Upper lobe of right lung (tissue), 1 donor: Measurements from ENCODE around the gene SYT1. TPM values are rescaled to one million over a fixed set of nuclear protein-coding genes. Genes with fewer than 3 reads are reported as not detected.

ENCODE experiments used
- ATAC-seq: fragments of 200-7000 bp; cut with Tn5 transposase; one replicate; pipeline ENCODE4 v1.9.1; 2020; ENCODE audit warnings: mild to moderate bottlenecking, moderate library complexity
- DNase-seq: peaks from one replicate; pipeline ENCODE4 v3.0.0-alpha.2; 2020
- H3K27ac ChIP-seq: fragments of 200-600 bp; one replicate; pipeline ENCODE4 v1.8.0; 2022
- H3K27me3 ChIP-seq: fragments of 200-600 bp; one replicate; pipeline ENCODE4 v1.8.0; 2022; ENCODE audit warnings: mild to moderate bottlenecking
- H3K36me3 ChIP-seq: fragments of 200-600 bp; one replicate; pipeline ENCODE4 v1.8.0; 2022
- H3K4me1 ChIP-seq: fragments of 200-600 bp; one replicate; pipeline ENCODE4 v1.8.0; 2022
- H3K4me3 ChIP-seq: fragments of 200-600 bp; one replicate; pipeline ENCODE4 v1.8.0; 2022; ENCODE audit warnings: mild to moderate bottlenecking
- H3K9me3 ChIP-seq: fragments of 200-600 bp; one replicate; pipeline ENCODE4 v1.8.0; 2022
- CTCF ChIP-seq: fragments of 200-600 bp; IDR thresholded peaks from one replicate; pipeline ENCODE4 v1.8.0; 2022; ENCODE audit warnings: antibody characterized with exemption
- intact Hi-C: fragments of 100-400 bp; cut with DNase I; formaldehyde crosslinking; loops from one replicate; pipeline ENCODE4 v1.11.0; 2022
- microRNA-seq: library from miRNA; unstranded; fragments of <30 nt; microRNA quantifications from one replicate; pipeline ENCODE4 v1.2.0, GENCODE V29; 2020; ENCODE audit warnings: borderline microRNAs expressed
- total RNA-seq: library from RNA; stranded (reverse); fragmentation: NEBNext Ultra II Directional; extraction: Animal tissue kit (Norgen Biotek cat#: 25700); gene quantifications from one replicate; pipeline ENCODE4 v1.2.1, GENCODE V29; 2021
- donor health status: DM: no; HTN: yes; CAD: no; lungs with severe emphysema.

The SYT1 gene
- total RNA-seq, 1 donor from 2014 or later, result 0.58 TPM

- Histone ChIP-seq H3K27ac (no peak overlapping the region), H3K27me3 (no peaks in the 10 kb centered on the region), H3K4me1 (no peaks in the 10 kb centered on the region), H3K36me3 (no peaks in the 10 kb centered on the region), H3K9me3 (no peaks in the 10 kb centered on the region), H3K4me3 (no peak overlapping the region)
- ATAC-seq, result no peak
- no peak for DNase-seq
- no peak for TF ChIP-seq CTCF
- intact Hi-C loops, result no loop called here
These were observed 621.6 kb downstream of the SYT1 start for GRCh38 chr12:79486154-79486553.

GRCh38 chr12:79487386-79488110 lies 623.0 kb downstream of the SYT1 start:
- Histone ChIP-seq H3K36me3 (no peaks in the 10 kb centered on the region), H3K27ac (no peak overlapping the region), H3K9me3 (no peaks in the 10 kb centered on the region), H3K4me3 (no peak overlapping the region), H3K4me1 (no peaks in the 10 kb centered on the region), H3K27me3 (no peaks in the 10 kb centered on the region)
- intact Hi-C loops, result no loop called here
- DNase-seq (no peak), ATAC-seq (no peak)
- TF ChIP-seq CTCF, result no peak

Small RNA genes within 50 kb of the gene (microRNA-seq; reads per million reads assigned to microRNA genes)
- not detected for gene MIR1252
